CD4-positive, CD25-positive, alpha-beta regulatory T cell (primary cell): ENCODE measurements around the gene PBX2. TPM values are rescaled to one million over a fixed set of nuclear protein-coding genes. Genes with fewer than 3 reads are reported as not detected.
"Not testable (repeated sequence)": the region's sequence is repeated elsewhere in the genome, so short reads cannot be mapped to it uniquely, and the experiment has no call there.

Experiments
- ATAC-seq, 2 donors: fragments of 150-1000 bp; cut with Tn5 transposase; one replicate each; pipeline ENCODE4 v1.10.0; 2021; ENCODE audit warnings: low read depth in 2 of 2, moderate number of reproducible peaks in 2 of 2, moderate library complexity in 1 of 2
- DNase-seq, 3 donors: peaks; one replicate each; pipeline versions ENCODE4 v3.0.0 to v3.0.0-alpha.2; 2012 to 2022; ENCODE audit warnings: mixed read lengths in 1 of 3
- H3K27ac ChIP-seq: one replicate; pipeline ENCODE4 v1.7.0; 2013; ENCODE audit warnings: mild to moderate bottlenecking, low read length; ENCODE audit not compliant: insufficient read depth, poor library complexity, severe bottlenecking
- H3K27me3 ChIP-seq: one replicate; pipeline ENCODE4 v1.7.0; 2013; ENCODE audit warnings: low read length; ENCODE audit not compliant: control insufficient read depth, insufficient read depth
- H3K36me3 ChIP-seq: one replicate; pipeline ENCODE4 v1.7.0; 2013; ENCODE audit warnings: mild to moderate bottlenecking, low read length, moderate library complexity; ENCODE audit not compliant: control insufficient read depth, insufficient read depth
- H3K4me1 ChIP-seq: 2 replicates; pipeline ENCODE4 v1.7.0; 2013; ENCODE audit warnings: mild to moderate bottlenecking, low read length; ENCODE audit not compliant: insufficient read depth, control insufficient read depth, poor library complexity, severe bottlenecking
- H3K4me3 ChIP-seq: one replicate; pipeline ENCODE4 v1.7.0; 2013; ENCODE audit warnings: low read depth, mild to moderate bottlenecking, low read length, moderate library complexity
- H3K9me3 ChIP-seq, 2 experiments: 1 replicate in 1 of 2; 2 replicates in 1 of 2; pipeline ENCODE4 v1.7.0; 2013; ENCODE audit warnings: low read length in 2 of 2, mild to moderate bottlenecking in 1 of 2, moderate library complexity in 1 of 2; ENCODE audit not compliant: control insufficient read depth in 2 of 2
- H3K27ac Mint-ChIP-seq, 3 donors: one replicate each; pipeline ENCODE4 v1.8.0; 2020 to 2022; ENCODE audit warnings: mild to moderate bottlenecking in 3 of 3, mixed read lengths in 3 of 3, moderate library complexity in 2 of 3
- H3K27me3 Mint-ChIP-seq: one replicate; pipeline ENCODE4 v1.8.0; 2022; ENCODE audit warnings: mild to moderate bottlenecking, mixed read lengths
- H3K36me3 Mint-ChIP-seq: one replicate; pipeline ENCODE4 v1.8.0; 2020; ENCODE audit warnings: mixed read lengths
- H3K4me1 Mint-ChIP-seq, 4 donors: one replicate each; pipeline ENCODE4 v1.8.0; 2020 to 2022; ENCODE audit warnings: mixed read lengths in 4 of 4, mild to moderate bottlenecking in 1 of 4
- H3K4me3 Mint-ChIP-seq, 4 donors: one replicate each; pipeline ENCODE4 v1.8.0; 2020 to 2022; ENCODE audit warnings: mild to moderate bottlenecking in 4 of 4, mixed read lengths in 4 of 4, moderate library complexity in 3 of 4
- H3K9me3 Mint-ChIP-seq, 7 donors: one replicate each; pipeline ENCODE4 v1.8.0; 2020 to 2022; ENCODE audit warnings: mixed read lengths in 7 of 7, mild to moderate bottlenecking in 3 of 7, moderate library complexity in 2 of 7
- polyA plus RNA-seq, 4 donors: library from polyadenylated mRNA; unstranded; fragments of 300-500 nt; fragmentation: Illumina TruSeq; gene quantifications; one replicate each; pipeline ENCODE4 v1.2.3, GENCODE V29; 2021
- total RNA-seq: library from RNA; stranded (reverse); gene quantifications from one replicate; pipeline ENCODE4 v1.2.3, GENCODE V29; 2022

PBX2 gene
- total and polyA plus RNA-seq, 5 donors from 2014 or later, result 1.7 to 106 (median 2.1) TPM

DNA sequence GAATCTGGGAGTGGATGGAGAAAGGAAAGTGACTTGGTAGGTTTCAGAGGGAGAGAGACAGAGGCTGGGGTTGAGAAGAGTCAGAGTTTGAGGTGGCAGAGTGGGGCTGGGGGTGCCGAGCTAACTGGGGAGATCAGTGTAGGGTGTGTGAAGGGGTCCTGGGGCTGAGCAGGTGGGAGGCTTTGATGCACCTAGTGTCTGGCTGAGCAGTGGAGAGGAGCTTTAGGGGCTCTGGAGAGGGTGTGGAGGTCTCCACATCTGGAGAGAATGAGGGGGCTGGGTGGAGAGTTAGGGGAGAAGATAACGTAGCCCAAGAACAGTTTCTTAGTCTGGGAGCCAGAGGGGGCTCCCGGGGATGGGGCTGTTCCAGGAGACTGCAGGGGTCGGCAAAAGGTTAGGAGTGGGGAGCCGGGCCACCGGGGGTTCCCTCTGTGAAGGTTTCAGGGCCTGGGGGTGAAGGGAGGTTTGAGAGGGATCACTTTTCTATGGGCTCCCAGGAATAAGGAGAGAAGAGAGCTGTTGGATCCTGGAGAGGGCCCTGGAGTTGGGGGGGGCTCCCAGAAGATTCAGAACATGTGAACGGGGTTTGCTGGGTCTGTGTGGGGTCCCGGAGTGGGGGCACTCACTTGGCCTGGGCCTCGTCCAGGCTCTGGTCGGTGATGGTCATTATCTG, 797 bp downstream of the PBX2 start:
- ATAC-seq (no peak), DNase-seq (no peak)
- H3K27me3 Mint-ChIP-seq, result peaks cover 4% of the 10 kb centered on the region
- no peaks in the 10 kb centered on the region for H3K9me3 Mint-ChIP-seq
- Histone ChIP-seq H3K4me3 (peak overlapping the region; percentile 81), H3K4me1 (peaks cover 69% of the 10 kb centered on the region), H3K27ac (peak overlapping the region; percentile 88), H3K9me3 (no peaks in the 10 kb centered on the region), H3K36me3 (peaks cover 17% of the 10 kb centered on the region), H3K27me3 (no peaks in the 10 kb centered on the region)
- H3K36me3 Mint-ChIP-seq, result peaks cover 25% of the 10 kb centered on the region
- peak overlapping the region; percentile 94 to 98 (median 96) for H3K4me3 Mint-ChIP-seq
- H3K4me1 Mint-ChIP-seq, result peaks cover 16 to 60% (median 49%) of the 10 kb centered on the region in 4 donors
- peak overlapping the region; percentile 93 to 98 (median 97) for H3K27ac Mint-ChIP-seq

DNA sequence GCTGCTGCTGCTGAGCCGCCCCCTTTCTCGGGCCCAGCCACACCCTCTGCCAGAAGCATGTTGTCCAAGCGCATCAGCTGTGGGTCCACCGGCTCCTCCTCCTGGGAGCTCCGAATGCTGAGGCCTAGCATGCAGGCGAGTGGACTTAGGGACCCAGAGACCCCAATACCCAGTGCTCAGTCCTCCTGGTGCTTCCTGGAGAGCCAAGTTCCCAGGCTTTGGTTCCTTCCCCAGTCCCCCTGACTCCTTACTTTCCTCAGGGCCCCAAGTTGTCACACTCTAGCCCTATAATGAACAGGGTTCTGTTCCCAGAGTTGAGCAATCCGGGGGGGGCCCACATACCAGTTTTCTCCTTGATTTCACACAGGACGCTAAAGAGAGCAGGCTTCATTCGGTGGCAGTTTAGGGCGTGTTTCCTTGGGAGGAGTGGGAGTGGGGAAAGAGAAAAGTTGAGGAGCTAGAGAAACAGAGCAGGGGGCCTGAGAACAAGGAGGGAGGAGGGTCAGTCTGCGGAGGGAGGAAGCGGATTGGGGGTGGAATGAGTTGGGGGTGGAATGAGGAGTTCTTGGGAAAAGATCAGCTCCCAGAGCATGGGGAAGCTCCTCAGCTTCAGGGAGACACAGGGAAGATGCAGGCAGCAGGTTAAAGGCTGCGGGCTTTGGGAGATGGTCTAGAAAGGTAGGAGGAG, 1.5 kb downstream of the PBX2 start:
- ATAC-seq, result no peak
- Histone ChIP-seq H3K27me3 (no peaks in the 10 kb centered on the region), H3K27ac (peak overlapping the region; percentile 88), H3K36me3 (peaks cover 21% of the 10 kb centered on the region), H3K4me1 (peaks cover 62% of the 10 kb centered on the region), H3K9me3 (no peaks in the 10 kb centered on the region), H3K4me3 (peak overlapping the region; percentile 81)
- no peak for DNase-seq
- Mint-ChIP-seq H3K27me3 (peaks cover 4% of the 10 kb centered on the region), H3K9me3 (no peaks in the 10 kb centered on the region), H3K4me1 (peaks cover 10 to 55% (median 43%) of the 10 kb centered on the region in 4 donors), H3K4me3 (peak overlapping the region; percentile 94 to 98 (median 96)), H3K27ac (peak overlapping the region; percentile 93 to 98 (median 97)), H3K36me3 (peaks cover 25% of the 10 kb centered on the region)

DNA sequence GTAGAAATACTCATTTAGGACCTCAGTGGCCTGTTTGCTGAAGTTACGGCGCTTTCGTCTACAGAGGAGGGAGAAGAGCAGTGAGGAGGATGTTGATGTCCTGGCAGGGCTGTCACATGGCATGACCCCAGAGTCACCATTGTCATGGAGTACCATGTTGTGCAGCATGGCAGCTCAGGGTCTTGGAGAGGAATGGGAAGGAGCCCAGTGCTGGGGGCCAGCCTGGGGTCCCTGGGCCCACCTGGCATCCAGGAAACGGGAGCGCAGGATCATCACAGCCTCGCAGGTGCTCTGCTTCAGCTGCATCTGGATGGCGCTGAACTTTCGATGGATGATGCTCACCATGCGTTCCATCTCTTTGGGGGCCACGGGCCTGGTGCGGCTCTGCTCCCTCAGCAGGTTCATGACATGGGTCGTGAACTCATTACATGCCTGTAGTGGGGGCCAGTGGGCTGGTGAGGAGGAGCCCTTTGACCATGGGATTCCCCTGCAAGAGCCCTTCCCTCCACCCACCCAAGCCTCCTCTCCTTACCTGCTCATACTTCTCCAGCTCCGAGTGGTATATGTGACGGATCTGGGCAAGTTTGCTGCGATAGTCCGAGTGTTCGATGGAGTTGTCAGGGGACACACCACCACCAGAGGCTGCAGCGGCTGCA, 2.1 kb downstream of the PBX2 start:
- DNase-seq, H3K27me3 ChIP-seq, H3K9me3 Mint-ChIP-seq, H3K9me3 ChIP-seq, H3K27me3 Mint-ChIP-seq, ATAC-seq: not testable (repeated sequence)
- Mint-ChIP-seq H3K36me3 (peaks cover 25% of the 10 kb centered on the region), H3K4me3 (peak overlapping the region; percentile 94 to 98 (median 96)), H3K4me1 (peaks cover 6 to 50% (median 38%) of the 10 kb centered on the region in 4 donors), H3K27ac (peak overlapping the region; percentile 81 to 98 (median 97))
- H3K27ac ChIP-seq, result peak overlapping the region; percentile 88
- peaks cover 27% of the 10 kb centered on the region for H3K36me3 ChIP-seq
- peaks cover 60% of the 10 kb centered on the region for H3K4me1 ChIP-seq
- peak overlapping the region; percentile 81 for H3K4me3 ChIP-seq

DNA sequence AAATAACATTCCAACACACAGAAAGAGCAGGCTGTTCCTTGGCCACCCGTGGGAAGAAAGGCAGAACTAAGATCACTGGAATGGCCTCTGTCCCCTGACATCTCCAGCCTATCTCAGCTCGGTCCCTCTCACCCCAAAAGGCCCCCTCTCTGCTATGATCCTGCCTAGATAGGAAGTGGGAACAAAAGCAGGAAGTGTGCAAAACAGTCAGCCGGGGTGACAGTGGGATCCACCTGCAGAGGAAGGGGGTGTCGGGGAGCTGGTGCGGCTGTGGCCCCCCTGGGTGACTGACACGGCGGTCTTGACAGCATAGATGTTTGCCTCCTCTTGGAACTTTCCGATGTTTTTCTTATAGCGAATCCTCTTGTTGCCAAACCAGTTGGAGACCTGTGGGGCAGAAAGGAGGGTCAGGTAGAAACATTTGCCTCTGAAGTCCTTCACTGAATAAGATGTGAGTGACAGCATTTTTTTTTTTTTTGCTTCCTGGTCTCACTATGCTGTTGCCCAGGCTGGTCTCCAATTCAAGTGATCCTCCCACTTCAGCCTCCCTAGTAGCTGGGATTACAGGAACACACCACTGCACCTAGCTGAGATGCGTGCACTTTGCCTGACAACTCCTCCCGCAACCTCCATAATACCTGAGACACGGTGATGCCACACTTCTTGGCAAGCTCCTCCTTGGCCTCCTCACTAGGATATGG, 2.8 kb downstream of the PBX2 start:
- Histone ChIP-seq H3K36me3 (peaks cover 30% of the 10 kb centered on the region), H3K4me1 (peaks cover 56% of the 10 kb centered on the region), H3K27me3 (no peaks in the 10 kb centered on the region), H3K27ac (peak overlapping the region; percentile 67), H3K9me3 (no peaks in the 10 kb centered on the region), H3K4me3 (no peak overlapping the region)
- ATAC-seq (no peak), DNase-seq (no peak)
- H3K4me3 Mint-ChIP-seq, result peak overlapping the region; percentile 94 to 98 (median 96)
- peak overlapping the region; percentile 93 to 98 (median 95) for H3K27ac Mint-ChIP-seq
- H3K36me3 Mint-ChIP-seq, result peaks cover 25% of the 10 kb centered on the region
- peaks cover 6 to 51% (median 36%) of the 10 kb centered on the region in 4 donors for H3K4me1 Mint-ChIP-seq
- H3K27me3 Mint-ChIP-seq, result peaks cover 4% of the 10 kb centered on the region
- no peaks in the 10 kb centered on the region for H3K9me3 Mint-ChIP-seq

DNA sequence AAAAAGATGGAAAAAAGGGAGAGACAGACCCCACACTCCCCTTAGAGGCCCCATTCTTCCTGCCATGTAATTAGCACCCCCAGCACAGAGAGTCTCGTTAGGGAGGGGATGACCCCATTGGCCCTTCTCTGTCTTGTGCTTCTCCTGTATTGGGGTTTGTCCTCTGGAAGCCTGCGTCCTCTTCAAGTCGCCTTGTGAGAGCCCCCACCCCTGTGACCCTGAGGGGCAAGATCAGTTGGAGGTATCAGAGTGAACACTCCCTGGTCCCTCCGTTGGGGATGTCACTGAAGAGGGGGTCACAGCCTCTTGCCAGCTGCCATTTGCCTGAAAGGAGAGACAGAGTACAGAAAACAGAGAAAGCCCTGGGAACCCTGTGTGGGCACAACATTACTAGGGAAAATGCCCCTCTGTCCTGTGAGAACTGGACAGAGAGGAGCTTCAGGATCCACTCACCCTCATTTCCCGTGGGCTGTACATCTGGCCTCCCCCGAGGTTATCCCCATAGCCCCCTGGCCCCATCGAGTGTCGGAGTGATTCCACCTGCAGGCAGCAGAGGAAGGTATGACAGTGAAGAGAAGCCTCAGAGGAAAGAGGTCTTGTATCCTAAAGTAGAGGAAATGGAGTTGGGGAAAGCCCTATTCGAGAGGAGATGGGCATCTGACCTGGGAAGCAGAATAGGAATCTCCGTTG, 3.7 kb downstream of the PBX2 start:
- H3K4me3 Mint-ChIP-seq, result peak overlapping the region; percentile 92 to 97 (median 95)
- not testable (repeated sequence) for H3K27me3 ChIP-seq, DNase-seq, H3K9me3 Mint-ChIP-seq, ATAC-seq, H3K9me3 ChIP-seq, H3K4me3 ChIP-seq, H3K27me3 Mint-ChIP-seq
- H3K36me3 Mint-ChIP-seq, result peaks cover 25% of the 10 kb centered on the region
- Histone ChIP-seq H3K27ac (peak overlapping the region; percentile 67), H3K4me1 (peaks cover 50% of the 10 kb centered on the region), H3K36me3 (peaks cover 33% of the 10 kb centered on the region)
- peak overlapping the region; percentile 93 to 96 (median 95) for H3K27ac Mint-ChIP-seq
- H3K4me1 Mint-ChIP-seq, result peaks cover 6 to 54% (median 33%) of the 10 kb centered on the region in 4 donors

DNA sequence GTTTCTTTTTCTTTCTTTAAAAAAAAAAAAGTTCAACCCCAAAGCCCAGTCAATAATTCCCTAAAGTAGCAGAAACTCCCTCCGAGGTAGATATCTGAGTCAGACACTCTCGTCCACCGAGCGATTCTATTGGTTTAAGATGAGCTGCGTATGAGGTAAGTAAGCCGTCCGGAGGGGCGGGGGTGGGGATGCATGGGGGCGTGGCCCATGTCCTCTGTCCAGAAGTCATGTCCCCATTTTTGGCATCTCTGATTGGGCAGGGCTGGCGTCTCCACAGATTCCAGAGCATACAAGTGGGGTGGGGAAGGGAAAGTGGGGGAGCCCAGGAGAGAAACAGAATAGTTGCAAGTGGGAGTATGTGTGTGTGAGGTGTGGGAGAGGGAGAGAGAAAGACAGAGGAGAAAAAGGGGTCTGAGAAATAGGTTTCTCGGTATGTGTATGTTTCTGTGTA, 4.3 kb downstream of the PBX2 start:
- not testable (repeated sequence) for H3K9me3 ChIP-seq, H3K4me3 ChIP-seq, H3K27me3 Mint-ChIP-seq, H3K9me3 Mint-ChIP-seq, H3K27me3 ChIP-seq
- H3K27ac ChIP-seq, result peak overlapping the region; percentile 67
- peak overlapping the region; percentile 91 to 97 (median 95) for H3K4me3 Mint-ChIP-seq
- peaks cover 6 to 60% (median 34%) of the 10 kb centered on the region in 4 donors for H3K4me1 Mint-ChIP-seq
- H3K36me3 ChIP-seq, result peaks cover 39% of the 10 kb centered on the region
- peaks cover 29% of the 10 kb centered on the region for H3K36me3 Mint-ChIP-seq
- peaks cover 45% of the 10 kb centered on the region for H3K4me1 ChIP-seq
- ATAC-seq, result peak; percentile 32 to 39
- peak overlapping the region; percentile 93 to 96 (median 95) for H3K27ac Mint-ChIP-seq
- peak in 2 of 3 donors; percentile 54 to 59 for DNase-seq
